Measurements from ENCODE around the gene ERG28.

DNA sequence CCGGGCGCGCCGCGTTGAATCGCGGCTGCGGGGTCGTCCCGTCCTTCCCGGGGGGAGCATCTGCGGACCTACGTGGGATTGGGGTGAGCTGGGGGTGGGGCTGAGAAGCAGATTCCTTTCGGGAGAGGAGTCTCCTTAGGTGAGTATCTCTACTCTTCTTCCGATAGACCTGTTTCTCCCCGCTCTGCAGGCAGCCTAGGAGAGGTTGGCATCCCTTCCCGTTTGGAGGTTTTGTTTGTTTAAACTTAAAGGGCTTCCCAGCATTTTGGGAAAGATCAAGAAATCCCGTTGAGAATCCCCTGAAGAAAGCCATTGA lies 781 bp upstream of the ERG28 start:
- TF ChIP-seq FOXA1 (IDR thresholded peaks at IDR 0.05): no peak
- no peak for TF ChIP-seq CTCF (IDR thresholded peaks at IDR 0.05; ENCODE audit: low read depth, low read length, missing input control)
- no peak for TF ChIP-seq YY1 (IDR thresholded peaks at IDR 0.05)
- no peak for TF ChIP-seq RAD21 (IDR thresholded peaks at IDR 0.05)
- TF ChIP-seq REST (IDR thresholded peaks at IDR 0.05): no peak
- TF ChIP-seq GABPA (IDR thresholded peaks at IDR 0.05 in 1 of 2, conservative IDR thresholded peaks at IDR 0.05 in 1 of 2): no peak
- TF ChIP-seq EGR1 (IDR thresholded peaks at IDR 0.05; ENCODE audit: low read depth in 2 of 2): no peak
- TF ChIP-seq RXRA (IDR thresholded peaks at IDR 0.05): no peak
- no peak for TF ChIP-seq MAX (IDR thresholded peaks at IDR 0.05)
- TF ChIP-seq TAF1 (conservative IDR thresholded peaks at IDR 0.05): peak; percentile 11
- no peak for TF ChIP-seq ZBTB33 (IDR thresholded peaks at IDR 0.05)
- no peak for TF ChIP-seq NR2F2 (IDR thresholded peaks at IDR 0.05)

Data from liver (tissue), 3 donors.